ENCODE results near the gene RNF8. TPM values are rescaled to one million over a fixed set of nuclear protein-coding genes. Genes with fewer than 3 reads are reported as not detected.

RNF8 gene
- total and polyA plus RNA-seq, 10 of the 15 experiments (the other 5 are each of a cell fraction or from before 2014, with no cell fraction given): 7.8 to 30.2 (median 23.3) TPM

DNA sequence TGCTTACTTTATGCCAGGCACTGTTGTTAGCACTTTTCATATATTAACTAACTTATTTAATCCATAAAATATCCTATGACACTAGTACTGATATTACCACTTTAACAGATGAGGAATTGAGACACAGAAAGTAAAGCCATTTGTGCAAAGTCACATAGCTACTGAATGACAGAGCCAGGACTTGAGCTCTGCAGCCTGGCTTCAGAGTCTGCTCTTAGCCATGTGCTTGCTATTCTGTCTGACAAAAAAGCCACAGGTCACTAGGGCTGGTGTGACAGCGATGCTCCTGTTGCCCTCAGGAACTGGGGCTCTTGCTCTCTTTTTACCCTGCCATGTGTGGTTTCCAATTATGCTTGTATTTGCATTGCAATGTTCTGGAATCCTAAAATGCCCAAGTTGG is 44.7 kb upstream of the RNF8 start (continued):
- TF ChIP-seq SMAD1 (IDR thresholded peaks at IDR 0.05; ENCODE audit: low read depth, partially characterized antibody): no peak

DNA sequence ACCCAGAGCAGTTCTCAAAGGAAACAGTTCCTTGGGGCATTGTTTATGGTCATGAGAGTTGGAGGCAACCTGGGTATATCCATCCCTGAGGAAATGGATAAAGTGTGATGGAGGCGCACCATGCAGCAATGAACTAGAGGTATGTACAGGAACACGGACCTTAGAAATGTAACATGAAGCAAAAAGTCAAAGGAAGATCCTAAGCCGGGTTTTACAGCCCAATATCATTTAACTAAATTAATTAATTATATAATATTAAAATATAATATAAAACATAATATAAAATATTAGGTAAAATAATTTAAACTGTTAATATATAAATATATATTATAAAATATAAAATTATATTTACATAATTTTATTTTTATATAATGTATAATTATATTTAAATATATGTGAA is 44.1 kb upstream of the RNF8 start:
- Histone ChIP-seq H3K27me3 (replicated peaks in 1 of 2; ENCODE audit: control insufficient read depth in 2 of 2, insufficient read depth in 2 of 2, low read length in 1 of 2) (no peaks in the 10 kb centered on the region), H3K9me3 (replicated peaks; ENCODE audit: control insufficient read depth, insufficient read depth, low read length) (no peaks in the 10 kb centered on the region), H3K4me3 (no peak overlapping the region), H3K27ac (ENCODE audit: control insufficient read depth, insufficient read depth) (no peak overlapping the region), H4K20me1 (ENCODE audit: control insufficient read depth, insufficient read depth) (no peaks in the 10 kb centered on the region), H3K4me1 (ENCODE audit: control insufficient read depth, insufficient read depth, low read length) (peaks cover 5% of the 10 kb centered on the region), H2AFZ (ENCODE audit: control insufficient read depth, low read depth, low read length) (no peak overlapping the region), H3K9ac (ENCODE audit: control insufficient read depth, insufficient read depth, low read length) (no peak overlapping the region), H3K4me2 (ENCODE audit: control insufficient read depth, insufficient read depth) (no peak overlapping the region), H3K36me3 (ENCODE audit: control insufficient read depth in 2 of 2, insufficient read depth in 2 of 2, low read length in 1 of 2) (peaks cover 2 to 9% of the 10 kb centered on the region in 2 experiments; a peak in 2 of 4 replicates), H3K79me2 (ENCODE audit: control insufficient read depth, insufficient read depth, low read length) (no peaks in the 10 kb centered on the region)
- WGBS (ENCODE audit: insufficient coverage, insufficient replicate concordance, low lambda C conversion rate, missing lambda C conversion rate): 67% methylated on average over 3 of the region's 3 CpGs
- BruUV-seq (replicated peaks): no TSS peak
- TF ChIP-seq CREM (IDR thresholded peaks at IDR 0.05; ENCODE audit: low read depth) (no peak), PAX5 (IDR thresholded peaks at IDR 0.05; ENCODE audit: borderline replicate concordance, low read depth, low read length) (no peak), CUX1 (IDR thresholded peaks at IDR 0.05; ENCODE audit: insufficient replicate concordance, low read depth, low read length) (no peak), FOXK2 (IDR thresholded peaks at IDR 0.05) (no peak), SPI1 (IDR thresholded peaks at IDR 0.05; ENCODE audit: borderline replicate concordance, insufficient read depth, low read depth, low read length) (no peak), BMI1 (IDR thresholded peaks at IDR 0.05; ENCODE audit: borderline replicate concordance) (no peak), RELA (IDR thresholded peaks at IDR 0.05; ENCODE audit: borderline replicate concordance, partially characterized antibody) (no peak), CEBPB (IDR thresholded peaks at IDR 0.05; ENCODE audit: borderline replicate concordance in 1 of 2, low read depth in 2 of 2, low read length in 2 of 2) (no peak), IKZF1 (conservative IDR thresholded peaks at IDR 0.05) (no peak), SMARCA5 (IDR thresholded peaks at IDR 0.05) (no peak), BCL11A (IDR thresholded peaks at IDR 0.05; ENCODE audit: low read depth, low read length) (no peak), MXI1 (IDR thresholded peaks at IDR 0.05; ENCODE audit: low read depth, low read length) (no peak), SP1 (IDR thresholded peaks at IDR 0.05; ENCODE audit: low read depth, low read length) (no peak), IRF4 (IDR thresholded peaks at IDR 0.05; ENCODE audit: low read depth, low read length) (no peak)
- ChIA-PET RAD21 (ENCODE audit: unreplicated experiment) (interaction anchor here (0.5 to 1.0 kb wide), 4 partner anchors 11 to 292 kb away, joined by 3 to 4 read pairs (median 3); no protein-coding TSS in a partner anchor), CTCF (interaction anchor here (0.8 to 8.6 kb wide), 5 partner anchors 10 to 100 kb away, joined by 3 to 61 read pairs (median 5); no protein-coding TSS in a partner anchor), SMC1A (ENCODE audit: uncharacterized antibody, unreplicated experiment) (interaction anchor here (0.9 to 1.8 kb wide), 5 partner anchors 8 to 61 kb away, joined by 3 to 5 read pairs (median 4); no protein-coding TSS in a partner anchor), POLR2A (interaction anchor here (0.6 kb wide), 1 partner anchor 1781 kb away, joined by 4 read pairs; no protein-coding TSS in a partner anchor)
- in situ Hi-C loops (cut with MboI): no loop called here
- intact Hi-C loops (cut with micrococcal nuclease; ENCODE audit: unreplicated experiment): no loop called here
- DNase-seq (ENCODE audit: low read depth, low spot score) (no peak), FAIRE-seq (no peak), ATAC-seq (no peak)

All from GM12878 (cell line).